ENCODE measurements around the gene SCFD2.
A peak's percentile ranks its signal among the peaks of the same experiment; 100 is the strongest.
"Not testable (repeated sequence)": the region's sequence is repeated elsewhere in the genome, so short reads cannot be mapped to it uniquely, and the experiment has no call there.

SCFD2 gene

GRCh38 chr4:53236624-53237023 lies 129.2 kb downstream of the SCFD2 start:
- DNase-seq: not testable (repeated sequence)

GRCh38 chr4:53235547-53235946 lies 130.3 kb downstream of the SCFD2 start:
- no peak for DNase-seq

GRCh38 chr4:53234669-53235068 lies 131.2 kb downstream of the SCFD2 start:
- DNase-seq: no peak

GRCh38 chr4:53234111-53234510 lies 131.8 kb downstream of the SCFD2 start:
- no peak for DNase-seq

DNA sequence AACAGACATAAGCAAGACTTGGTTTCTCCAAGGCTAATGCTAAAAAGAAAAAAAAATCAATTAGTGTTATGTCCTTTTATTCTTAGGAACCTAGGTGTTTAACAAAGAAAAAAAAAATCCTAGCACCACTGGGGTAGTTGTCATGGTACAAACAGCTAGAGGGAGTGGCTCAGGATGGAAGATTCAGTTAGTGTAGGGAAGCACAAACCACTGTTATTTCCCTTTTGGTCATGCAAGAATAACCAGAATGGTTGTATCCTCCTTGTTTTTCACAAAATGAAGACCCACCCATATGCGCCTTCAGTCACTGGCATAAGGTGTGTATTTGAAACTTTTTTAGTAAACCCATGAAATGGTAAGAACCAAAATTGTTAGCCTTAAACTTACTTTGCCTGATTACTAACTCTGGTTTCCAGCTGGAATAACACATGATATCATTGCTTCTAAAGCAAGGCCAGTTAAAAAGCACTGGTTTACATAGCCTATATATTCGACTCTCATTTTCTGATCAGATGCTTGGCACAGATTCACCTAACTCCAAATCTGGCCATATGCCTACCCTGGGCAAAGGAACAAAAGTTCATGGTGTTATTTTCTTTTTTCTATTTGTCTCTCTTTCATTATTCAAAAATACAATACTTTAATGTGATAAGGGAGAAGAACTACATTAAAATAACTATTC lies 132.6 kb downstream of the SCFD2 start:
- no peak for DNase-seq

DNA sequence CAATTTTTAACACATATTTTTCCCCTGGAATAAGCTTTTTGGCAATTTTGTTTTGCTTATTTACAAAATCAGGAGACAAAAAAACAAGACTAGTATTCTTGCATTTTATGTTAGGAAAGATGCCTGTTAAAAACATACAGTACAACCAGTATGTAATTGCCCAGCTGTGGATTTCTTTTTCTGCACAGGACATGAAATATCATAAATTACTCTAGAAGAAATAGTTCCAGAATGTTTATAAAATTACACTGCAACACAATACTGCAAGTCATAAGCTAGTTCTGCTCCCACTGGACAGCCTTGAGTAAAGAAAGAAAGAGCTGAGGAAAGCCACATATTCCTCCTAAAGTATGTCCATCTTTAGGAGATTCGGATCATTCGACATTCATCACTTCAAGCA lies 133.5 kb downstream of the SCFD2 start:
- DNase-seq: no peak

- DNase-seq: no peak
Observed at GRCh38 chr4:53228036-53228435, 137.8 kb downstream of the SCFD2 start.

- no peak for DNase-seq
Observed at GRCh38 chr4:53227451-53227850, 138.4 kb downstream of the SCFD2 start.

DNA sequence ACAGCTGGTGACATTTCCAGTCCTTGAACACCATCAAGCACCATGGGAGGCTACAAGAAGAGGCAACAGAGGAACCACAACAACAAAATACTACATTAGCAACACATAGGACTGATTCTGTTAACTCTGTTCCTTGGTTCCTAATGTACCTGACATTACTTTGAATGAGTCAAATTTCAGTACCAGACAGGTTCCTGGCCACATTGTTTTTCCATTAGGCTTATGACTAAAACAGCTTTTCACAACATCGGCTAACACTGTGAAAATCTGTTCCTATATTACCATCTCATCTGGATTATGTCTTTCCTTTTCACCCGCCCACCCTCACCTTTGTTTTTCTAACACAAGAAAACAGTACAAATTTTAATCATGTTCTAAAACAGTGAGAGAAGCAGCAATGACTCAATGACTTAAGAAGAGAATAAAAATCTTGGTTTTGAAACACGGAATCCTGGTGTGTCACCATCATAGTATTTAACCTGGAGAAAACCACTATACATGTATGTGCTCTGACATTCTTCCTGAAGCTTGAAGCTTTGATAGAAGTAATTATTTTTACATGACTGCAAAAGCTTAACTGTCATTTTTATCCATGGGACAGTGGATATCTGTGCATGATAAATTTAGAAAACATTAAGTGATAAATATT lies 143.9 kb downstream of the SCFD2 start:
- no peak for DNase-seq

DNA sequence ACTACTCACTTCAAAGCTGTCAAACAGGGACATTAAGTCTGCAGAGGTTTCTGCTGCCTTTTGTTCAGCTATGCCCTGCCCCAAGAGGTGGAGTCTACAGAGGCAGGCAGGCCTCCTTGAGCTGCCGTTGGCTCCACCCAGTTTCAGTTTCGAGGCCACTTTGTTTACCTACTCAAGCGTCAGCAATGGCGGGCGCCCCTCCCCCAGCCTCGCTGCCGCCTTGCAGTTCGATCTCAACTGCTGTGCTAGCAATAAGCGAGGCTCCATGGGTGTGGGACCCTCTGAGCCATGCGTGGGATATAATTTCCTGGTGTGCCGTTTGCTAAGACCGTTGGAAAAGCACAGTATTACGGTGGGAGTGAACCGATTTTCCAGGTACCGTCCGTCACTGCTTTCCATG lies 146.7 kb downstream of the SCFD2 start:
- DNase-seq: not testable (repeated sequence)

GRCh38 chr4:53208753-53209152 lies 157.1 kb downstream of the SCFD2 start:
- DNase-seq: no peak

- no peak for DNase-seq
Observed at GRCh38 chr4:53205970-53206369, 159.9 kb downstream of the SCFD2 start.

DNA sequence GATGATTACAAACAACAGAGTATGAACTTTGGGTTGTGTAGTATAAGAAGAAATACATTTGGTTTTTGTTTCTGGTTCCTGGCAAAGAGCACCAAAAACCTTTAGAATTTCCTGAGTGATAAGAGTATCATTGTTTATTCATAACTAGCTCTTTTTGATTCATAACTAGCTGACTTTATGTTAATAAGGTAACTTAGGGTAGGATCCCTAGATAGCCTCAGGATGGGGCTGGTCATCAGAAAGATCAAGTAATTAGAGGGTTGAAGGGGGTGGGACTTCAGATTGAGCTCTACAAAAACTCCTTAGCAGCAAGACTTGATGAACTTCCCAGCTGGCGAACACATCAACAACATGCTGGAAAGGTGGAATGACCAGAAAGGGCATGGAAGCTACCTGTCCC lies 166.5 kb downstream of the SCFD2 start:
- DNase-seq: no peak

DNA sequence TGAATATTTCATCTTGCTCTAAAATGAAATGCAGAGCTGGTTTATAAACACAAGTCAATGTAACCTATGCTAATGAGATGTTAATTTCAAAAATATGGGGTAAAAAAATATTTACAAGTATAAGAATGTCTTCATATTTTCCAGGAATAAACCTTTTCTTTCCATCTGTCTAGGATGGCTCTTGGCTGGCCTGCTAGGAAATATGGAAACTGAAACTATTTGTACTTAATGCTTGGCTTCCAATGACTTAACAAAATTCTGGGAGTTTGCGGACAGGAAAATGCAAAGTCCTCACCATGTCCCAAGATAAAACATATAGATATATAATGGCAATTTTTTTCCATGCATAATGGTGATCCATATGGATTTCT lies 168.1 kb downstream of the SCFD2 start:
- DNase-seq: no peak

DNA sequence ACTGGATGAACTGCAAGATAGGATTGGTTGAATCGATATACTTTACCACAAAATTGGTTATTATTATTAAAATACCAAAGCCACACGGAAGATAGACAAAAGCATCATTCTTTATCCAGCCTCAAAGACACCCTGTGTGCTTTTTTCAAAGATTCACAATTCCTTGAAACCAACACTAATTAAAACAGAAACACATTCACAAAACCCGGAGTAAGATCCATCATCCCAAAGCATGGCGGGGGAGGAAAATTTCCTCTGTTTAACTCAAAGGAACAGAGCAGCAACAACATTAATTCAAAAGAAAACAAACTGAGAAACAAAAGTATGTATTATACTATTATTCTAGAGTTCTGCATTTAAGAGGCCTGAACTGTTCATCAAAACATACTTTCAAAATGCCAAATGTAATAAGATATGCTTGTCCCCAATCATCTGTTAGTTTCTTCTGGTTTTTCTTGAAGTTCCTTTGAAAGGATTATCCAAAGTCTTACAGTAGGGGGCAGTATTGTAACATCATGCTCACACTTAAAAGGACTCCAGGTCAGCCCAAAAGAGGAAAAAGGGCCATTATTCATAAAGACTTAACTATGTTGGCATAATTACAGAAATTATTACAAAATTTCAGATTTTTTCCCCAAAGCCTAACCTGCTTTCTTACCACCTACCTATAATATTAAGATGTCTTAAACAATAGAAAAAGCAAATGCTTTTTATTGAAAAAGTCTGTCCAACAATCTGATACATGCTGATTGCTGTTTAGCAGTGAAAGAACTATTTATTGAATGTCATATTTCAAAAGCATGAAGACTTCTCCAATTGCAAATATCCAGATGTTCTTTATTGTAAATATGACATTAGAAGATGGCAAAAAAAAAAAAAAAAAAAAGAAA lies 168.7 kb downstream of the SCFD2 start:
- peak; percentile 25 for DNase-seq

DNA sequence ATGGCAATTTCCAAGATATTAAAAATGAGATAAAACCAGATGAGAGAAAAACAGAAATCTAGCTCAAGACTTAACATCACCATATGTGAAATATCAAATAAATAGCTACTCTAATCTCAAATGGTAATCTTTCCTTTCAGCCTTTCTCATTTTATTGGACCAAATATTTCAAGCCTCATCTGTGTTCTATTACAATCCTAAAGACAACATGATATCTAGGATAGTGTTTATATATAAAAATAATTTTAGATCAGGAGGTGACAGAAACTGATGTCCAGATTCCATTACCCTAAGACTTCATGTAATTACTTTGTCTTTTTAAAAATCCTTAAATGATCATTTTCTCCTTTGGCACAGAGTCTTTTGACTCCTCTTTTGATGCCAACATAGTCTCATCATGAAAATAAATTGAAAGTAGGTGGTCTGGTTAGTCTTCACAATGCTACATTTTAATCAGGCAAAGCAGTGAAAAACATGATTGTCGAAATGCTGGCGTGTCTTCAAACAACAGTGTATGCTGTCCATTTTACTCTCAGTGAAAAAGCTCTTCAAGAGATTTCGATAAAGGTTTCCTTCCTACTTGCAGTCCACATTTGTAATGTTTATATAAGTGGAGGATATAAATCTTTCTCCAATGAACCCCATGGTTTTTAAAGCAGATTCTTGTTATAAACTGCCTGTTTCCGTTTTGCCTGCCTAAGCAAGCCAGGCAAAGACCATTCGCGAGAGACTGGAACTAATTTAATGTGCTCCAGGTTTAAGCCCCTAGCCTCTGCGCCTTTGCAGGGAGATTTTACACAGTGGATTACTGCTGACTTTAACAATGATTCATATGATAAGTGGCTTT lies 169.8 kb downstream of the SCFD2 start:
- no peak for DNase-seq

DNA sequence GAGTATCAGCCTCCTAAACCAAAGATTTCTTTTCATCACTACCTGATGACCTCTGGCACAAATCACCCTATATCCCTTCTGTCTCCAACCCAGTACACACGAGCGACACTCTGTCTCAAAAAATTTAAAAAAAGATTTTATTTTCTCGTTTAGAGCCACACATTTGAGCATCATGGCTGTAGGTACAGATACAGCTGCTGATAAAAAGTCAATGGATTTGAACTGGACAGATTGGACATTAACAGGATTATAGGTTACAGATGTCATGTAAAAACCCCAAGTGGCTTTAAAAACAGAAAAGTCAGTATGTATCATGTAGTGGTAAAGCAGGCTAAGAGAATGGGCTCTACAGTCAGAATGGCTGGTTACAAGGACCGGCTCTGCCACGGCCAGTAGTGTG lies 171.1 kb downstream of the SCFD2 start:
- no peak for DNase-seq

DNA sequence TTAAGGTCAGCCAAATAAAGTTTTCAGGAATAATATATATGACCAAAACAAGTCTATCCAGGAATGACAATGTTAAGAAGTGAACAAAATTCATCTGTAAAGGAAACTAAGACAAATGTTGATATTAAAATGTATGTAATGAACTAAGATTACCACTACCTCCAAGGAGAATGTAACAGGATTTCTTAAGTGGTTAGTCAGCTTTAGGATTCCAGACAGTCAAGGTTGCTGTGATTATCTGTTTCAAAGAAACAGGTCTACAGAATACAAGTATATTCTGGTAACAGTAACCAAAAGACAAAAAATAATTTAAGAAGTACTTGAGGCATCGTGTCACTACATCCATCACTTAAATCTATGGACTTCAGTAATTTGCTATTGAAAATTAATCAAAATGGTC lies 172.8 kb downstream of the SCFD2 start:
- no peak for DNase-seq

DNA sequence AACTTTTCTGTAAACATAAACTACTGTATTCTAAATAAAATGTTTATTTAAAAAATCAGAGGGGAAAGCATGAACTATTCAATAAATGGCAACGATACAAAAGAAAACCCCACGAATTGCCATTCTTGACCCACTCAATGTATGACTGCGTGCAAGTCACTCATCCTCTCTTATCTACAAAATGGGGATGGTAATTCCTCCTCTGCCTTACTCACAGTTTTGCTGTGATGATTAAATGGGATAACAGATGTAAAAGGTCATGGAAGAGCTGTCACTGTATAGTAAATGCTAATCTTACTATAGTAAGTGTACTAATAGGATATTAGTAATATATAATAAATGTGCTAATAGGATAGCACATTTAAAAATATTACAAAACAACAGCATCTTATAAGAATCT lies 173.4 kb downstream of the SCFD2 start:
- DNase-seq: no peak

GRCh38 chr4:53191997-53192396 lies 173.9 kb downstream of the SCFD2 start:
- DNase-seq: no peak

GRCh38 chr4:53189011-53189410 lies 176.8 kb downstream of the SCFD2 start:
- no peak for DNase-seq

- DNase-seq: no peak
Observed at GRCh38 chr4:53186714-53187358, 179.0 kb downstream of the SCFD2 start.
